ENCODE results near the gene TMEM184B. TPM values are rescaled to one million over a fixed set of nuclear protein-coding genes. Genes with fewer than 3 reads are reported as not detected.
A peak's percentile ranks its signal among the peaks of the same experiment; 100 is the strongest.

TMEM184B gene
- polyA plus RNA-seq, 2 of the 4 experiments (the other 2 are of a cell fraction): 22.2 to 36.8 TPM

DNA sequence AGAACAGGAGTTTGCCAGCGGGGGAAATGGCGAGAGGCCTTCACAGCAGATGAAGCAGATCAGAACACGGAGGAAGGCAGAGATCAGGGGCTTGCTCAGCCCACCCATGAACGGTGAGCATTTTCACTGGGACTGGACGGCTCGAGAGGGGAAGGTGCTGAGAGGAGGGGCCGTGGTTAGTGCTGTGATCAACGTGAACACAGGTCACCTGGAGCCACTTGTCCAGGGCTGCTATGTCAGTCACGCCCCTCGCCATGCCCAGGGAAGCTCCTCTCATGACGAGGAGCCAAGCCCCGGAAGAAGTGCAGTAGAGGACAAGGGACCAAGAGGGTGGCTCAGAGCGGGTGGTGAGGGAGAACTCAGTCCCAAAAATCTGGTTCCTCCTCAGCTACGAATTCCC is 98.2 kb downstream of the TMEM184B start (continued):
- TF ChIP-seq ATOH8 (CRISPR knock-in tag; IDR thresholded peaks at IDR 0.05; ENCODE audit: low read depth) (no peak), EP300 (IDR thresholded peaks at IDR 0.05) (no peak), TP53 (CRISPR knock-in tag; IDR thresholded peaks at IDR 0.05) (no peak), KDM1A (IDR thresholded peaks at IDR 0.05; ENCODE audit: low read depth) (no peak)

DNA sequence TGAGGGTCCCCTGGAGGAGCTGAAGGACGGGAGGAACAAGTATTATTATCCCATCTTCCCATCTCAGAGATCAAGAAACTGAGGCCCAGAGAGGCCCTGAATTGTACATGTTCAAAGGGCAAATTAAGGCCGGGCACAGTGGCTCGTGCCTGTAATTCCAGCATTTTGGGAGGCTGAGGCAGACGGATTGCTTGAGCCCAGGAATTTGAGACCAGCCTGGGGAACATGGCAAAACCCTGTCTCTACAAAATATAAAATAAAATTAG is 99.2 kb downstream of the TMEM184B start:
- CTCF ChIA-PET: interaction anchor here (0.5 to 0.9 kb wide), 3 partner anchors 10 to 29 kb away, joined by 3 read pairs; no protein-coding TSS in a partner anchor
- H3K4me2 ChIP-seq: no peak overlapping the region
- 100% methylated on average over 4 of the region's 4 CpGs for WGBS (ENCODE audit: missing lambda C conversion rate)
- TF ChIP-seq RFX5 (IDR thresholded peaks at IDR 0.05) (no peak), ZC3H11A (IDR thresholded peaks at IDR 0.05) (no peak), RAD21 (conservative IDR thresholded peaks at IDR 0.05 in 1 of 2, IDR thresholded peaks at IDR 0.05 in 1 of 2) (no peak), EHF (CRISPR knock-in tag; IDR thresholded peaks at IDR 0.05) (no peak), KDM1A (IDR thresholded peaks at IDR 0.05; ENCODE audit: low read depth) (no peak), PHF8 (IDR thresholded peaks at IDR 0.05; ENCODE audit: borderline replicate concordance, low read depth) (no peak), BCL3 (IDR thresholded peaks at IDR 0.05) (no peak), EHMT2 (IDR thresholded peaks at IDR 0.05; ENCODE audit: low read depth) (no peak), RCOR1 (IDR thresholded peaks at IDR 0.05; ENCODE audit: low read depth, low read length) (no peak), SMC3 (IDR thresholded peaks at IDR 0.05) (no peak), CHD2 (IDR thresholded peaks at IDR 0.05; ENCODE audit: low read length, partially characterized antibody) (no peak), RARB (CRISPR knock-in tag; IDR thresholded peaks at IDR 0.05) (no peak), NPAS2 (CRISPR knock-in tag; IDR thresholded peaks at IDR 0.05; ENCODE audit: borderline replicate concordance) (no peak), TFCP2L1 (CRISPR knock-in tag; IDR thresholded peaks at IDR 0.05) (no peak), POLR2AphosphoS2 (conservative IDR thresholded peaks at IDR 0.05; ENCODE audit: low read length) (no peak), POLR2A (IDR thresholded peaks at IDR 0.05; ENCODE audit: low read length) (no peak), CEBPB (IDR thresholded peaks at IDR 0.05) (no peak)
- TF ChIP-seq, protein P1, sequence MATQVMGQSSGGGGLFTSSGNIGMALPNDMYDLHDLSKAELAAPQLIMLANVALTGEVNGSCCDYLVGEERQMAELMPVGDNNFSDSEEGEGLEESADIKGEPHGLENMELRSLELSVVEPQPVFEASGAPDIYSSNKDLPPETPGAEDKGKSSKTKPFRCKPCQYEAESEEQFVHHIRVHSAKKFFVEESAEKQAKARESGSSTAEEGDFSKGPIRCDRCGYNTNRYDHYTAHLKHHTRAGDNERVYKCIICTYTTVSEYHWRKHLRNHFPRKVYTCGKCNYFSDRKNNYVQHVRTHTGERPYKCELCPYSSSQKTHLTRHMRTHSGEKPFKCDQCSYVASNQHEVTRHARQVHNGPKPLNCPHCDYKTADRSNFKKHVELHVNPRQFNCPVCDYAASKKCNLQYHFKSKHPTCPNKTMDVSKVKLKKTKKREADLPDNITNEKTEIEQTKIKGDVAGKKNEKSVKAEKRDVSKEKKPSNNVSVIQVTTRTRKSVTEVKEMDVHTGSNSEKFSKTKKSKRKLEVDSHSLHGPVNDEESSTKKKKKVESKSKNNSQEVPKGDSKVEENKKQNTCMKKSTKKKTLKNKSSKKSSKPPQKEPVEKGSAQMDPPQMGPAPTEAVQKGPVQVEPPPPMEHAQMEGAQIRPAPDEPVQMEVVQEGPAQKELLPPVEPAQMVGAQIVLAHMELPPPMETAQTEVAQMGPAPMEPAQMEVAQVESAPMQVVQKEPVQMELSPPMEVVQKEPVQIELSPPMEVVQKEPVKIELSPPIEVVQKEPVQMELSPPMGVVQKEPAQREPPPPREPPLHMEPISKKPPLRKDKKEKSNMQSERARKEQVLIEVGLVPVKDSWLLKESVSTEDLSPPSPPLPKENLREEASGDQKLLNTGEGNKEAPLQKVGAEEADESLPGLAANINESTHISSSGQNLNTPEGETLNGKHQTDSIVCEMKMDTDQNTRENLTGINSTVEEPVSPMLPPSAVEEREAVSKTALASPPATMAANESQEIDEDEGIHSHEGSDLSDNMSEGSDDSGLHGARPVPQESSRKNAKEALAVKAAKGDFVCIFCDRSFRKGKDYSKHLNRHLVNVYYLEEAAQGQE (IDR thresholded peaks at IDR 0.05): no peak
- peak overlapping the region in 1 of 2 experiments; percentile 44; a peak in 1 of 6 replicates for H3K27ac ChIP-seq
- FAIRE-seq (no peak), ATAC-seq (no peak), DNase-seq (ENCODE audit: low read depth in 1 of 2, low spot score in 1 of 2) (no peak)
- H3K9me3 ChIP-seq: no peaks in the 10 kb centered on the region
- H3K4me1 ChIP-seq: peaks cover 31% of the 10 kb centered on the region
- no peak overlapping the region for H3K4me3 ChIP-seq
- POLR2A ChIA-PET: no interaction called here
